Measurements from ENCODE around the gene COX8C.

DNA sequence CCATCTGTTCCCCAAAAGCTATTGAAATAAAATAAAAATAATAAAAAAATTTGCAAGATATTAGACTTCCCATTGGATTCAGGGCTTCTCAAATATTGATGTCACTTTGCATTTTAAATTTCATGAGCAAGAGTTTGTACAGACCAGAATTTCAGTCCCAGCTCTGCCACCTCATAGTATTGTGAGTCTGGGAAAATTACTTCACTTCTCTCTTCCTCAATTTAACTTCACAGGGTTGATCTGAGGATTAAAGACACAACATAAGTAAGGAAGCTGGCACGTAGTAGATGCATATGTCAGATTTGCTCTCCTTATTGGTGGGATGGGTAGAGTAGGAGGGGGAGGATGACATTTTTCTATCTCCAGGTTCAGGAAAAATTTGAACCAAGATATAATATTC, 32.8 kb downstream of the COX8C start:
- TF ChIP-seq, protein P1, sequence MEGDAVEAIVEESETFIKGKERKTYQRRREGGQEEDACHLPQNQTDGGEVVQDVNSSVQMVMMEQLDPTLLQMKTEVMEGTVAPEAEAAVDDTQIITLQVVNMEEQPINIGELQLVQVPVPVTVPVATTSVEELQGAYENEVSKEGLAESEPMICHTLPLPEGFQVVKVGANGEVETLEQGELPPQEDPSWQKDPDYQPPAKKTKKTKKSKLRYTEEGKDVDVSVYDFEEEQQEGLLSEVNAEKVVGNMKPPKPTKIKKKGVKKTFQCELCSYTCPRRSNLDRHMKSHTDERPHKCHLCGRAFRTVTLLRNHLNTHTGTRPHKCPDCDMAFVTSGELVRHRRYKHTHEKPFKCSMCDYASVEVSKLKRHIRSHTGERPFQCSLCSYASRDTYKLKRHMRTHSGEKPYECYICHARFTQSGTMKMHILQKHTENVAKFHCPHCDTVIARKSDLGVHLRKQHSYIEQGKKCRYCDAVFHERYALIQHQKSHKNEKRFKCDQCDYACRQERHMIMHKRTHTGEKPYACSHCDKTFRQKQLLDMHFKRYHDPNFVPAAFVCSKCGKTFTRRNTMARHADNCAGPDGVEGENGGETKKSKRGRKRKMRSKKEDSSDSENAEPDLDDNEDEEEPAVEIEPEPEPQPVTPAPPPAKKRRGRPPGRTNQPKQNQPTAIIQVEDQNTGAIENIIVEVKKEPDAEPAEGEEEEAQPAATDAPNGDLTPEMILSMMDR (IDR thresholded peaks at IDR 0.05): no peak
- TF ChIP-seq POLR2A (IDR thresholded peaks at IDR 0.05): no peak

Measured in testis (tissue), 2 donors.